ENCODE results near the gene MAP2K7.
A peak's percentile ranks its signal among the peaks of the same experiment; 100 is the strongest.

The MAP2K7 gene

DNA sequence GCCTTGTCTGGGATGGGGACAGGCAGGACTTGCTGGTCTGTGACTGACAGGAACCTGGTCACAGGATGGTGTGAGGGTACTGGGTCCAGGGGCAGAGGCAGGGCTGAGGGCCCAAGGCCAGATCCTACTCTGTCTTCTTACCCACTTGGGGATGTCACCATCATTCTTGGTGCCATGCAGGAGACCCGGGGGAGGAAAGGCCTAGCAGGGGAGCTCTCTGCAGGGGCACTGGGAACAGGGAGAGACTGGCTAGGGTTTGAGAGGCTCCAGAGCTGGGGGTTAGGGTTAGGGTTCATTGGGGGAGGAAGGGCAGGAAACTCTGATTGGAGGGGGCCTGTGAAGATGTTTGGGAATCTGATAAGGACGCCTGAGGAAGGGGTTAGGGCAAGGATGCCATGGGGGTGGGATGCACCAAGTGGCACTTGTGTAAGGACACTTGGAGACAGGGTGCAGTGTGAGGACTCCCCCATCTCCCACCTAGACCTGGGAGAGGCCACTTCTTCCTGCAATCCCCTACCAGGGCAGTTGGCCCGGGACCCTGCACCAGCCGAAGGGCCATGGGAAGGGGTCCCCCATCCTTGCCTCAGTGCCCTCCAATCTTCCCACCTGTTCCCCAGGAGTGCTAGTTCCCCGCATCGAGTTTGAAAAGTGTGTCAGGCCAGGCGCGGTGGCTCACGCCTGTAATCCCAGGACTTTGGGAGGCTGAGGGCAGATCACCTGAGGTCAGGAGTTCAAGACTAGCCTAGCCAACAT lies 36.4 kb upstream of the MAP2K7 start:
- no peak for DNase-seq

DNA sequence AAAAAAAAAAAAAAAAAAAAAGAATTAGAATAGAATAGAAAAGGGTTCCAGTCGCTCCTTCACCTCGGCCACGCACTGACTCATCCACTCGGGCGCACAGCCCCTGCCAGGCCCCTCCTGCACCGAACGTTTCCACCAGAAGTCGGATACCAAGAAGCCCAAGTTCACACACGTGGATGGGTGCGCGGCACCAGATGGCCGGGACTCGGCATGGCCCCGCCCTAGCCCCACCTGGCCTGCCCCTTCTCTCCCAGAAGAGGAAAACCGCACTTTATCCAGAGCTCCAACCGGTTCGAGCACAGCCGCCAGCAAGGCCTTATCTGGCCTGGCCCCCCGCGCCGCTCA lies 35.4 kb upstream of the MAP2K7 start:
- peak; percentile 26 to 74 for DNase-seq

DNA sequence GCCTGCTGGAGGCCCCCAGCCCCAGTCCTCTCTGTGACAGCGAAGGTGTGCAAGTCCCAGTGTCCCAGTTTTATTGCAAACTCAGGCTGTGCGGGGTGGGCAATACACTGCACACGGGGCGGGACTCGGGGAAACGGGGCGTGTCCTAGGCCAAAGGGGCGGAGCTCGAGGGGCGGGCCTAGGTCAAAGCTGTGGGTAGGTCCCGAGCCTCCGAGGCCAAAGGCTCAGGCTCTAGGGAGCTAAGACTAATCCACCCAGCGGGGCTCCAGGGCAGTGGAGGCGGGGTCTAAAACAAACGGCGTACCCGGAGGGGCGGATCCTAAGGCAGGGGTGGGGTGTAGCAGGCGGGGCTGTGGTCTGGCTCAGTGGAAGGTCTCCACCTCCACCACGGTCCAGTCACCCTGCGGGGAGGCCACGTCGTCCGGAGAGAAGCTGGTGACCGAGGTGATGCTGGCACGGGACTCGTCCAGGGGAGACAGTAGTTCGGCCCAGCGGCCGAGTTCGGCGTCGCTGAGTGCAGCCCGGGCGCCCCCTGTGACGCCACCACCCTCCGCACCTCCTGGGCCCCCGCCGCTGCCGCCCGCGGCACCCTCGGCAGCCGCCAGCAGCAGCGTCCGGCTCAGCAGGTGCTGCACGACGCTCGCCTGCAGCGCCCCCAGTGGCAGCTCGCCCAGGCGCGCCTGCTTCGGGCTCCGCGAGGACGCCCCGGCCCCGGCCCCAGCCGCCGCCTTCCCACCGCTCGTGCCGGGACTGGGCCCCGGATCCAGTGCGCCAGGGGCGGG lies 34.8 kb upstream of the MAP2K7 start:
- no peak for DNase-seq

DNA sequence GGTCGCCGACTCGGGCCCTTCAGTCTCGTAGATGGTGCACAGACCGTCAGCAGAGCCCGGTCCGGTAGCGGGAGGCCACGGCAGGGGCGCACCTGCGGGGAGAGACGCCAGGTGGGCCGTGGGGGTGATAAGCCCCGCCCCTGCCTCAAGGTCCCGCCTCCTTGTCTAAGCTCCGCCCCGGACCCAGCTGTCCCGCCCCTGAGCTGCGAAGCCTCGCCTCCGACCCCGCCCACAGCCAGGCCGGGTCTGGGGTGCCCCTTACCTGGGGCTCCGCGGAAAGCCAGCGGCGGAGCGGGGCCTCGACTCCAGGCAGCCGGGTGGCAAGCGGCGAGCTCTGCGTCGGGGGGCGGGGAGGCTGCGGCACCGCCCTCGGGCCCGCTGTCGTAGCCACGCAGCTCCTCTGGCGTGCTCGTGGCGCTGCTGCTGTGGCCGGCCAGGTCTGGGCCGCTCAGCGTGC lies 34.2 kb upstream of the MAP2K7 start:
- no peak for DNase-seq

DNA sequence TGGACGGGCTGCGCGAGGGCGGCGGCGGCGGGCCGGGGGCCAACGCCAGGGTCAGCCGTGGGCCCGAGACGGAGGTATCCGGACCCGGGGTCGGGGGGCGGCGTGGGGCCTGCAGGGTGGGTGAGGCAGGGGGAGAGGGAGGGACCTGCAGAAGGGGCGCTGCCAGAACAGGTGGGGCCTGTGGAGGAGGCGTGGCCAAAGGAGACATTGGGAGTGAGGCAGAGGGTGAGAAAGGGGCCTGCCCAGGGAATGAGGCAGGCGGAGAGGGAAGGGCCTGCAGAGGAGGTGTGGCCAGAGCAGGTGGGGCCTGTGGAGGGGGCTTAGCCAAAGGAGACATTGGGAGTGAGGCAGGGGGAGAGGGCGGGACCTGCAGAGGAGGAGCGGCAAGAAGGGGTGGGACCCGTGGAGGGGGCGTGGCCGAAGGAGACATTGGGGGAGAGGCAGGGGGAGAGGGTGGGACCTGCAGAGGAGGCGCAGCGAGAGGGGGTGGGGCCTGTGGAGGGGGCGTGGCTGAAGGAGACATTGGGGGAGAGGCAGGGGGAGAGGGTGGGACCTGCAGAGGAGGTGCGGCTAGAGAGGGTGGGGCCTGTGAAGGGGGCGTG lies 33.7 kb upstream of the MAP2K7 start:
- DNase-seq = no peak

DNA sequence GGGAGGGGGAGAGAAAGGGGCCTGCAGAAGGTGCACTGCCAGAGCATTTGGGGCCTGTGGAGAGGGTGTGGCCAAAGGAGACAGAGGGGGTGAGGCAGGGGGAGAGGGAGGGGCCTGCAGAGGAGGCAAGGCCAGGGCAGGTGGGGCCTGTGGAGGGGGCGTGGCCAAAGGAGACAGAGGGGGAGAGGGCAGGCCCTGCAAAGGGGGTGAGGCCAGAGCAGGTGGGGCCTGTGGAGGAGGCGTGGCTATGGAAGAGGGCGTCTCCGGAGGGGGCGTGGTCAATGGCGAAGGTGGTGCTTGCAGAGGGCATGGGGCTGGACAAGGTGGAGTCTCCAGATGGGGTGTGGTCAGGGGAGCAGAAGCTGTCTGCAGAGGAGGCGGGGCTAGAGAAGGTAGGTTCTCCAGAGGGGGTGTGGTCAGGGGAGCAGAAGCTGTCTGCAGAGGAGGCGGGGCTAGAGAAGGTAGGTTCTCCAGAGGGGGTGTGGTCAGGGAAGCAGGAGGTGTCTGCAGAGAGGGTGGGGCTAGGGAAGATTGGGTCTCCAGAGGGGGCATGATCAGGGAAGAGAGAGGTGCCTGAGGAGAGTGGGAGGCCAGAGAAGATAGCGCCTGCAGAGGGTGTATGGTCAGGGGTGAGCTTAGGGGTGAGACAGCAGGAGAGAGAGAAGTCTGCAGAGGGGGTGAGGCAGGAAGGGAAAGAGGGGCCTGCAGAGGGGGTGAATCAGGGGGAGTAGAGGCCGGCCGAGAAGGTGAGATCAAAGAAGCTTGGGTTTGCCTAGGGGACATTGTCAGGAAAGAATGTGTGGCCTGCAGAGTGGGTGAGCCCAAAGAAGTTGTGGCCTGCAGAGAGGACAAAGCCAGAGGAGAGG lies 32.9 kb upstream of the MAP2K7 start:
- no peak for DNase-seq

DNA sequence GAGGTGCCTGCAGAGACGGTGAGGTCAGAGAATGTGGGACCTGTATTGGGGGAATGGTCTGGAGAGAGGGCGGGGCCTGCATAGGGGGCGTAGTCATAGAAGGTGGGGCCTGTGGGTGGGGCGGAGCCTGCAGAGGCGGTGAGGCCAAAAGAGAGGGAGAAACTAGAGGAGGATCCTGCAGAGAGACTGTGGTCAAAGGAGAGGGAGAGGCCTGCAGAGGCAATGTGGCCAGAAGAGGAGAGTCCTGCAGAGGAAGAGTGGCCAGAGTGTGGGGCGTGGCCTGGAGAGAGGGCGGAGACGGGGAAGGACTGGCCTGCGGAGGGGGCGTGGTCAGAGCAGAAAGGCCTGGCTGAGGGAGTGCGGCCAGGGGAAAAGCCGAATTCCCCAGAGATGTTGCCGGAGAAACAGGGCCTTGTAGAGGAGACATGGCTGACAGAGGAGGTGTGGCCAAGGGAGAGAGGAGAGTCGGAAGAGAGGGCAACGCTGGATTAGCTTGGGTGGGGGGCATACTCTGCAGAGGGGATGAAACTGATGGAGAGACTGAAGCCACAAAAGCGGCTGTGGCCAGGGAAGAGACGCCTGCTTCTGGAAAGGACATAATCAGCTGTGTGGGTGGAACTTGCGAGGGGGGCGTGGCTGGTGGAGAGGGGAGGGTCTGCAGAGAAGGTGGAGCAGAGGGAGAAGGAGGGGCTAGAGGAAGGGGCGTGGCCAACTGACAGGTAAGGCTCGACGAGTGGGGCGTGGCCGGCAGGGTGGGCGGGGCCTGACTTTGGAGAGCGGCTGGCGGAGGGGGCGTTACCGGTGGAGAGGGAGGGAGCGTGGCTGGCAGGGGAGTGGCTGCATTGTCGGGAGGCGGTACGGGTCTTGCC lies 32.0 kb upstream of the MAP2K7 start:
- peak in 1 of 2 experiments; percentile 40 for DNase-seq

DNA sequence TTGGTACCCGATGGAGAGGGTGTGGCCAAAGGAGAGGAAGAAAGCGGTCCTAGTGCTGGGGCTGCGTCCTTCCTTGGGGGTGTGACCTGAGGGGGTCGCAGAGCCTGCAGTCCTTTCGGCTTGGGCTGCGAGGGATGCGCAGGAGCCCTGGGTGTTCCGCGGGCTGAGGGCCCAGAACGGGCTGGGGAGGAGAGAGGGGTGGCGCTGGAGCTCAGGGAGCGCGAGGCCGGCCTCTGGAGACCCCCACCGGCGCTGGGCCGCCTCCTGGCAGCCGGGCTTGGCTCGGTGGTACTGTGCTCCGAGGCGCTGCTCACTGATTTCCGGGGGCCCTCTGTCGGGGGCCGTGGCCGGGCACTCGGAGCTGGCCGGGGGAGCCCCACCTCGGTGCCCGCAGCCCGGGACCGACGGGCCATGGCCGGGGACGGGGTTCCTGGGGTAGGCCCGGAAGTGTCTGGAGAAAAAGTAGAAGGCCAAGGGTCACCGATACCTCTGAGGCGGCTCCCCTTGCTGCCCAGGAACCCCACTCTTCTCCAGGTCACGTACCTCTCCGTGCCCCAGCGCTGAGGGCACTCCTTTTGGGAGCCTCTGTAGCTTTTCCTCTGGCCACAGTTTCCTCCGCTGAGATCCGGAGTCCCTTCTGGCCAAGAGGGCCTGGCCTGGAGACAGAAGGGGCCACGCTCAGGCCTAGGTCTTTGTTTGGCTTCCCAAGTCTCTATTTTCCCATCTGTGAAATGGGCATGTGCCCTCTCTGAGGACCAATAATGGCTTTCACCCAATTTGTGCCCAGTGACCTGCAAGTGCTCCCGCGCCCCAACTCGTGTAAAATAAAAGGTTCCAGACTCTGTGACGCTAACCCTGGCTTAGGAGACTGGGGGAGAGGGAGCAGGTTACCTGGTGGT lies 31.1 kb upstream of the MAP2K7 start:
- DNase-seq = no peak

DNA sequence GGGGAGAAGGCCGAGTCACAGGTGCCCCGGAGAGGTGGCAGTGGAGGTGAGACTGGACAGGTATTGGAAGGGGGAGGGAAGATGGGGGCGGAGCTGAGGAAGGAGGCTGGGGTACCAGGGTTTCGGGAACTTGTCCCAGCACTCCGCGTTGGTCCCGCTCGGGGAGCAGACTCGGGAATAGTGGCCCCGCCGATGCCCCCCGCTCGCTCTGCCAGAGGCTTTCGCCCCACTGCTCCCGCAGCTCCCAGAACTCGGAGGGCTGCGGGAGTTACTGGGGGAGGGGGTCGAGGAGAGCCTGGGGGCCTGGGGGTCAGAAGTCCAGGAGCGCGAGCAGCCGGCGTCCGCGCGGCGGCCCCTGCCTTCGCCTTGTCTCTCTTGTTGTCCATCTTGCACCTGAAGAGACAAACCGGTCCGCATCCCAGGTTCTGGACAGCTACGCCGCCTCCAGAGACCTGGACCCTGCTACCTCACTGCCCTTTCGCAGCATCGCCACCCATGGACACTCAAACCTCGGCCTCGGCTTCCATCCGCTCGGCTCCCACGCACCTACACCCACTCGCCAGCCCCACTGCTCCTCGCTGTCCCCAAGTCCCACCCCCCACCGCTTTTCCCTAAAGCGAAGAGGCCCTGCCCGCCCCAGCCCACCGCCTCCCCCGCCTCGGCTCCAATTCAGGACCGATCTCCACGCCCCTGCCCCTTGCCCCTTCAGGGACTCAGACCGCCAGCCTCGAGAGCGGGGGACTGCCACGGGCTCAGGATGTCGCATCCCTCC lies 30.2 kb upstream of the MAP2K7 start:
- DNase-seq = no peak

DNA sequence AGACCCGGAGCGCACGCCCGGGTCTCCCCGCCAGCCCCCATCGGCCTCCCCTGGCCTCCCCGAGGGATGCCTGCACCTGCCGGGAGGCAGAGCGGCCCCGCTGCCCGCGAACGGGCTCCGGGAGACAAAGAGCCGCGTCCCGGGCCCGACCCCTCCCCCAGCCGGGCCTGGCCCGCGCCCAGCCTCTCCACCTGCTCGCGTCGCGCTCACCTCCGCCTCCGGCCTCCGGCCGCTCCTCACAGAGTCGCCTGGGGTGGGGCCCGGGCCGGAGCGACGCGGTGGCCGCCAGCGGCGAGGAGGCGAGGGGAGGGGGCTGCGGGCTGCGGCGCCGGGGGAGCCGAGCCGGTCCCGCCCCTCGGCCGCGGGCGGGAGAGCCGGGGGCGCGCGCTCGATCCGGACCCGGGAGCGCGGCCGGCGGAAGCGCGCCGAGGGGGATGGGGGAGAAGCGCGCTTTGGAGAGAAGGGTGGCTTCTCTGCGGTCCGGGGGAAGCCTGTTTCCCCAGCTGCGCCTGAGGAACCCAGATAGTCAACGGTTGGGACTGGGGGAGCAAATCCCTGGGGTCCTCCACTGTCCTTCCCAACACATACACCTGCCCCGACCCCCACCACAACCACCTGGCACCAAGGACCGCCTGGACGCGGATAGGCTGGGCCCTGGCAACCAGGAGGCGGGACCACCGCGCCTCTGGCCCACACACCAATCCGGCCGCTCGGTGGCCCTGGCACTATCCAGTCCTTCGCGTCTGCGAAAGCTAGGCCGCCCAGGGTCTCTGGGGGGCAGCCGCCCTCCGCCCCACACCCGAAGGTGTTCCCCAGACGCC lies 29.4 kb upstream of the MAP2K7 start, which contains the start of gene PRR36:
TSS of gene PRR36 (minus strand) at position 315 of the 821 bp plus-strand sequence. CDS start 701 bp downstream, outside the sequence.
- DNase-seq = peak; percentile 69 to 89

DNA sequence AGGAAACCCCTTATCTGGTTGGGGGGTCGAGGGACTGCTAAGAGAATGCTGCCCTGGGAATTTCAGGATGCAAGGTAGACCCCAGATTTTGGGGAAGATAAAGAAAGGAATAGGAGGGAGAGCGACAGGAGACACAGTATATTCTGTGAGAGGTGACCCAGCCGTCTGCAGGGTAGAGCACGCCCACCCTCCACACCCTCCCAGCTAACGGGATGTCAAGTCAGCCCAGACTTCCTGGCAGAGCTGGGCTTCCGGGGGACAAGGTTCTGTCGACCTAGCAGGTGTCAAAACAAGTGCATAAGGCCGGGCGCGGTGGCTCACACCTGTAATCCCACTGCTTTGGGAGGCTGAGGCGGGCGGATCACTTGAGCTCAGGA lies 28.8 kb upstream of the MAP2K7 start:
- no peak for DNase-seq

DNA sequence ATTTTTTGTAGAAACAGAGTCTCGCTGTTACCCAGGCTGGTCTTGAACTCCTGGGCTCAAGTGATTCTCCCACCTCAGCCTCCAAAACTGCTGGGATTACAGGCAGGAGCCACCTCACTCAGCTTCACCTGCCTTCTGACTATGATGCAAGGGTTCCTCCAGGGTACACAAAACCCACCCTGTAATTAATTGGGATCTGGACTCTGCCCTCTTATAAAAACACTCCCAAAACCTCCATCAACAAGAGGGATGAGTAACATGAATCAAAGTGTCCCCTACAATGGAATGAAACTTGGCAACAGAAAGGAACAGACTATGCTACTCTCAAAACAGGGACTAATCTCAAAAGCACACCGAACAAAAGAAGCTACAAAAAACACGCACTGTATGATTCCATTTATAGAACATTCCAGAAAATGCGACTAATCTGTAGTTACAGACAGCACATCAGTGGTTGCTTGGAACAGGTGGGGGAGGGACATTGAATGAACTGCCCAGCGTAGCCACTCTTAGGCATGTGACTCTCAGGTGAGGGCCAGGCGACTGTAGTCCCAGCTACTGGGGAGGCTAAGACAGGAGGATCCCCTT lies 26.3 kb upstream of the MAP2K7 start:
- no peak for DNase-seq

DNA sequence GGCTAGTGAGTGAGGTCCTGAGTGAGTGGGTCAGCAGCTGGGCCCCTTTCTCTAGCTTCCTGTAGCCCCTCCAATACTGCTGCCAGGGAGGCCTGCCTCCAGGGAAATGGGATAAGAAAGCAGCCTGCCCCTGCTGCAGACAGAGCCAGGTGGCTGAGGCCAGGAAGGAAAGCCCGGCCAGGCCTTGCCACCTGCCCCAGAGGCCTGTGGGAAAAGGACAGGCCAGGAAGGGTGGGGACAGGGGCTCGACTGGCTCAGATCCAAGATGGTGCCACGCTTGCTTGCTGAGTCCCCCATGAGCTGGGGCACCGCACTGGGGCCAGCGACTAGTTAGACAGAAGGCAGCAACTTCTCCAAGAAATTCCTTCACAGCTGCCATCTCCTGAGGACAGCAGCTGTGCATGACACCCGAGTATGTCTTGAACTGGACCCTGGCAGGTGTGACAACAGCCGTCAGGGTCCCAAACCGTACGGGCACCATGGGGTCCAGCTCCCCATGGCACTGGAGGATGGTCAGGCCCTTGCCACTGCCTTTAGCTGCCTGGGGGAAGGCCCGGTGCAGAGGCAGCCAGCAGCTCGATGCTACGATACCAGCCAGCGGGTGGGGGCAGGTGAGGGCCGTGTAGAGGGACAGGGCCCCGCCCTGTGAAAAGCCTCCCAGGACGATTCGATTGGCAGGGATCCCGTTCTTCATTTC lies 24.4 kb upstream of the MAP2K7 start:
- peak; percentile 74 for DNase-seq

DNA sequence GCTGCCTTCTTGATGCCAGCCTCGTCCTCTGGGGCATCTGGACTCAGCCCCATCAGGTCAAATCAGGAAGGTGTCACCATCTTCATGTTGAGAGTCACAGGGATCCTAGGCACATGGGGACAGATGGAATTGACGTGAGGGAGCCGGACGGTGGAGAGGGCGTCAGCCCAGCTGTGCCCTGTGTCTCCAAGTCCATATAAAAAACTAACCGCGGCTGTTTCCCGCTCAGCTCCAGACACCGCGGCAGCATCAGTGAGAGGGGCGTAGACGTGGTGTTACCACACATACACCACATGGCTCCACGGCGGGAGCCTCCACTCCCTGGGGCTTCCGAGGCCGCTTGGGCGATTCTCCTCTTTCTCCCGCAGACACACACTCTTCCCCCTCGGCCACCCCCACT lies 23.8 kb upstream of the MAP2K7 start:
- peak; percentile 42 to 70 for DNase-seq

DNA sequence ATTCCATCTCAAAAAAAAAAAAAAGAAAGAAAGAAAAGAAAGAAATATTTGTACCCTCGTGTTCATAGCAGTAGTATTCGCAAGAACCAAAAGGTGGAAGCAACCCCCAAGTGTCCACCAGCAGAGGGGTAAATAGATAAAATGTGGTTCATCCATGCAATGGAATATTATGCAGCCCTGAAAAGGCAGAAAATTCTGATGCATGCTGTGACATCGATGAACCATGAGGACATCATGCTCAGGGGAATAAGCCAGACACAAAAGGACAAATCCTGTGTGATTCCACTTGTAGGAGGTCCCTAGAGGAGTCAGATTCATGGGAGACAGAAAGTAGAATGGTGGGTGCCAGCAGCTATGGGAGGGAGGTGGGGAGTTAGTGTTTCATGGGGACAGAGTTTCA lies 21.8 kb upstream of the MAP2K7 start:
- DNase-seq = no peak

DNA sequence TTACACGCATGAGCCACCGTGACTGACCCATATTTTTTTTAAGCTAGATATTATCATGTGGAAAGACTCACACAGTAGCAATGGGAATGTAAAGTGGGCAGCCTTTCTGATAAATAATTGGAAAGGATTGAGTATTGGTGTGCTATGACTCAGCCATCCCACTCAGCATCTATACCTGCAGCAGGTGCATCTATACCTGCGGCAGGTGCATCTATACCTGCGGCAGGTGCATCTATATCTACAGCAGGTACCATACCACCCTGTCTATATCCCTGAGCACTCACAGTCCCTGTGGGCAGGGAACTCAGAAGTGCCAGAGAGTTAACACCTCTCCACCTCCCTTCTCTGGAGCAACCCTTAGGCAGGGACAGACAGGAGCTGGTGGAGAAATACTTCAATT lies 20.6 kb upstream of the MAP2K7 start:
- DNase-seq = no peak

DNA sequence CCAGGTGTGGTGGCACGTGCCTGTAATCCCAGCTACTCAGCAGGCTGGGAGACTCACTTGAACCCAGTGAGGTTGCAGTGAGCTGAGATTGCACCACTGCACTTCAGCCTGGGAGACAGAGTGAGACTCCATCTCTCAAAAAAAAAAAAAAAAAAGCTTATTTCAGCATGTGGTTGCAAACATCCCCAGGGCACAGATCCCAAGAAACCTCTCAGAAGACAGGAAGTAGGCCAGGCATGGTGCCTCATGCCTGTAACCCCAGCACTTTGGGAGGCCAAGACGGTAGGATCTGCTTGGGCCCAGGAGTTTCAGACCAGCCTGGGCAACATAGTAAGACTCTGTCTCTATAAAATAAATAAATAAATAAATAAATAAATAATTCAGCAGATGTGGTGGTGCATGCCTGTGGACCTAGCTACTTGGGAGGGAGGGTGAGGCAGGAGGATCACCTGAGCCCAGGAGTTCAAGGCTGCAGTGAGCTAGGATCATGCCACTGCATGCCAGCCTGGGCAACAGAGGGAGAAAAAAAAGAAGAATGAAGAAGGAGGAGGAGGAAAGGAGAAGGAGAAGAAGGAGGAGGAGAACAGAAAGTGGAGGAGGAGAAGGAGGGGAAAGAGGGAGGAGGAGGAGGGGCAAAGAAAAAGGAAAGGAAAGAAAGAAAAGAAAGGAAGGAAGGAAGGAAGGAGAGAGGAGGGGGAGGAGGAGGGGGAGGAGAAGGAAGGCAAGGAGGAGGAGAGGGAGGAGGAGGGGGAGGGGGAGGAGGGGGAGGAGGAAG lies 19.7 kb upstream of the MAP2K7 start:
- DNase-seq = no peak

Data from NCI-H524 (cell line).